Ovary (tissue), 3 donors: ENCODE results near the gene KIF26B.
"Not testable (repeated sequence)": the region's sequence is repeated elsewhere in the genome, so short reads cannot be mapped to it uniquely, and the experiment has no call there.

Experiments used
- CTCF ChIP-seq, 3 donors: fragments of 450-650 bp in 2 of 3; fragments of 200-600 bp in 1 of 3; IDR thresholded peaks; one replicate each; pipeline versions ENCODE4 v1.5.1 to v1.8.0; 2016 to 2022; ENCODE audit warnings: antibody characterized with exemption in 3 of 3, mild to moderate bottlenecking in 1 of 3
- EP300 ChIP-seq: sonication (generic); formaldehyde crosslinking; IDR thresholded peaks from one replicate; pipeline ENCODE4 v1.6.1; 2017; ENCODE audit warnings: antibody characterized with exemption
- POLR2A ChIP-seq: fragments of 450-650 bp; IDR thresholded peaks from one replicate; pipeline ENCODE4 v1.6.1; 2017; ENCODE audit warnings: antibody characterized with exemption, mild to moderate bottlenecking, moderate library complexity
- donor health status: DM: no; HTN: no; CAD: no.

- not testable (repeated sequence) for TF ChIP-seq POLR2A; CTCF (IDR thresholded peaks at IDR 0.05); EP300
These were observed 24.3 kb upstream of the KIF26B start for GRCh38 chr1:245130281-245131025.
